Osteocyte (in vitro differentiated cells): Measurements from ENCODE around the gene RGS3. TPM values are rescaled to one million over a fixed set of nuclear protein-coding genes. Genes with fewer than 3 reads are reported as not detected.

Experiments
- DNase-seq: peaks from one replicate; pipeline ENCODE4 v3.0.0; 2021; ENCODE audit warnings: mixed read lengths; ENCODE audit not compliant: unreplicated experiment; ENCODE audit errors: extremely low spot score
- H3K27ac Mint-ChIP-seq: one replicate; pipeline ENCODE4 v1.8.0; 2021; ENCODE audit warnings: mild to moderate bottlenecking, mixed read lengths; ENCODE audit not compliant: unreplicated experiment
- H3K27me3 Mint-ChIP-seq: one replicate; pipeline ENCODE4 v1.8.0; 2021; ENCODE audit warnings: mixed read lengths; ENCODE audit not compliant: unreplicated experiment
- H3K36me3 Mint-ChIP-seq: one replicate; pipeline ENCODE4 v1.8.0; 2021; ENCODE audit warnings: mixed read lengths; ENCODE audit not compliant: unreplicated experiment
- H3K4me1 Mint-ChIP-seq: one replicate; pipeline ENCODE4 v1.8.0; 2021; ENCODE audit warnings: mixed read lengths; ENCODE audit not compliant: unreplicated experiment
- H3K4me3 Mint-ChIP-seq: one replicate; pipeline ENCODE4 v1.8.0; 2021; ENCODE audit warnings: mild to moderate bottlenecking, moderate library complexity, mixed read lengths; ENCODE audit not compliant: unreplicated experiment
- H3K9me3 Mint-ChIP-seq: one replicate; pipeline ENCODE4 v1.8.0; 2021; ENCODE audit warnings: mixed read lengths; ENCODE audit not compliant: unreplicated experiment
- total RNA-seq: library from RNA; stranded (reverse); gene quantifications from 2 replicates; pipeline ENCODE4 v1.2.1, GENCODE V29; 2021
- TF ChIP-seq, protein P1 (sequence below): fragments of 200-600 bp; sonication (generic); IDR thresholded peaks from 2 replicates; pipeline ENCODE4 v1.5.0; 2021; ENCODE audit warnings: antibody characterized with exemption, mild to moderate bottlenecking, moderate library complexity

Gene RGS3
- total RNA-seq, 1 donor from 2014 or later: 67.8 TPM

DNA sequence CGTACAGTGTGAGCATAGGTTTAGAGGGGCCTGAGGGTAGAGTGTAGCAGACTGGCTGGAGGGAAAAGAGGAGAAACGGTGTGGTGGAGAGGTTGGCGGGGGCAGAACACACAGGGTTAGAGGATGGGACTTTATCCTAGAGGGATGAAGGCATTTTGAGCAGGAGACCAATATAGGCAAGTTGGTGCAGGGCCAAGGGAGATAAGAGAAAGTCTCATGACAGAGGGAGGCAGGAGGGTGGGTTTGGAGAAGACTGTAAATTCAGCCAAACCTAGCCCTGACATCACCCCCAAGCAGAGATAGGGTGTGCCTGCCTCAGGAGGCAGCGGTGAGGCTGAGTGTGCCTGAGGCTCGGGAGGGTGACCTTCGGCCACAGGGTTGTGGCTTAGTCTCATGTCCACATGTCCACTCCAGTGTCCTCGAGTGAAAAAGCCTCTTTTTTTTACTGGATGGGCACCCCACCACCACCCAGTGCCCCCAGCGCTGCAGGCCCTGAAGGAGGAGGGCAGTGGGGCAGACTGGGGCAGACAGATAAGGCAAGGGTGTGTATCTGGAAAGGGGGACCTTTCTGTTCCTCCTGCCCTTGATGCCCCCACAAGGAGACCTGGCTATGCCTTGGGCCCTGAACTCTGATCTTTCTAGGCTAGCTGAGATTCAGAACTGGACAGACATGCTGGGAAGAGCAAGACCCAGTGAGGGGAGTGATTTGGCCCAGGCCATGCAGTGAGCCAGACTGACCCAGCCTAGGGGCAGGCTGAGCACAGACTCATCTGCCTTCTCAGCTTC is 108.7 kb downstream of the RGS3 start:
- H3K36me3 Mint-ChIP-seq: peaks cover 12% of the 10 kb centered on the region
- TF ChIP-seq, protein P1, sequence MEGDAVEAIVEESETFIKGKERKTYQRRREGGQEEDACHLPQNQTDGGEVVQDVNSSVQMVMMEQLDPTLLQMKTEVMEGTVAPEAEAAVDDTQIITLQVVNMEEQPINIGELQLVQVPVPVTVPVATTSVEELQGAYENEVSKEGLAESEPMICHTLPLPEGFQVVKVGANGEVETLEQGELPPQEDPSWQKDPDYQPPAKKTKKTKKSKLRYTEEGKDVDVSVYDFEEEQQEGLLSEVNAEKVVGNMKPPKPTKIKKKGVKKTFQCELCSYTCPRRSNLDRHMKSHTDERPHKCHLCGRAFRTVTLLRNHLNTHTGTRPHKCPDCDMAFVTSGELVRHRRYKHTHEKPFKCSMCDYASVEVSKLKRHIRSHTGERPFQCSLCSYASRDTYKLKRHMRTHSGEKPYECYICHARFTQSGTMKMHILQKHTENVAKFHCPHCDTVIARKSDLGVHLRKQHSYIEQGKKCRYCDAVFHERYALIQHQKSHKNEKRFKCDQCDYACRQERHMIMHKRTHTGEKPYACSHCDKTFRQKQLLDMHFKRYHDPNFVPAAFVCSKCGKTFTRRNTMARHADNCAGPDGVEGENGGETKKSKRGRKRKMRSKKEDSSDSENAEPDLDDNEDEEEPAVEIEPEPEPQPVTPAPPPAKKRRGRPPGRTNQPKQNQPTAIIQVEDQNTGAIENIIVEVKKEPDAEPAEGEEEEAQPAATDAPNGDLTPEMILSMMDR: no peak
- no peak overlapping the region for H3K4me3 Mint-ChIP-seq
- H3K9me3 Mint-ChIP-seq: no peaks in the 10 kb centered on the region
- no peaks in the 10 kb centered on the region for H3K27me3 Mint-ChIP-seq
- no peak for DNase-seq
- peaks cover 61% of the 10 kb centered on the region for H3K4me1 Mint-ChIP-seq
- no peak overlapping the region for H3K27ac Mint-ChIP-seq

DNA sequence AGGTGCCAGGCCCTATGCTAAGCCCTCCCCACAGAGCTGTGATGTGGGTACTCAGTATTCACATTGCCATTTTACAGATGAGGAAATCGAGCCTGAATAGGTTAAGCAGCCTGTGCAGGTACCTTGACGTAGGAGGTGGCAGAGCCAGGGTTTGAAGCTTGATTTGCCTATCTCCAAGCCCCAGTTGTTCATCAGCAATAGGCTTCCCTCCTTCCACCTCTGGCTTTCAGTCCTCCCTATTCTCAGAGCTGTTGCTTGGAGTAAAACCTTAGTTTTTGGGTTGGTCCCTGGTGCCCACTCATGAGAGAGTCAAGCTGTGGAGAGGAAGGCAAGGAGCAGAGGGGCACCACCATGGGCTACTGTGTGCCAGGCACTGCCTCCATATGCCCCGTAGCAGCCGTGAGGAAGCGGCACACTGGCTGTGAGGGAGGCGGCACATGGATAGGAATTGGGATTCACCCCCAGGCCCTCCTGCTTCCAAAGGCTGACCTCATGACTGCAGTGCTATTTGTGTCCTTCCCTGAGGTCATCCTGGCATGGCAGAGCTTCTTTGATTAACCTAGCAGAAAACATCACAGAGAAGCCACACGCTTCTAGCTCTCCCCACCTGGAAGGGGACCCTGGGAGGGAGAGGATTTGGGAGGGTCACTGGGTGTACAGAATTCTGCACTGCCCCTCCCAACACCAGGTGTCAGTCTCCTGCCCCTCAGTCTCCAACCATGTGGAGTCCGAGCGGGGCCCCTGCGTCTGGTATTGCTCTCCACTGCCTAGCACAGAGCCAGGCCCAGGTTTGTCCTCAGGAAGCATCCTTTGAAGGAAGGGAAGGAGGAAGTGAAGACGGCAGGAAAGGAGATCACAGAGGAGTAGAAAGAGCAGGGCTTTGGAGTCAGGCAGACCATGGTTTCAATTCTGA is 109.8 kb downstream of the RGS3 start:
- H3K4me3 Mint-ChIP-seq: no peak overlapping the region
- no peaks in the 10 kb centered on the region for H3K27me3 Mint-ChIP-seq
- H3K36me3 Mint-ChIP-seq: peaks cover 12% of the 10 kb centered on the region
- no peak overlapping the region for H3K27ac Mint-ChIP-seq
- DNase-seq: no peak
- H3K4me1 Mint-ChIP-seq: peaks cover 61% of the 10 kb centered on the region
- TF ChIP-seq, protein P1: no peak
- H3K9me3 Mint-ChIP-seq: no peaks in the 10 kb centered on the region

DNA sequence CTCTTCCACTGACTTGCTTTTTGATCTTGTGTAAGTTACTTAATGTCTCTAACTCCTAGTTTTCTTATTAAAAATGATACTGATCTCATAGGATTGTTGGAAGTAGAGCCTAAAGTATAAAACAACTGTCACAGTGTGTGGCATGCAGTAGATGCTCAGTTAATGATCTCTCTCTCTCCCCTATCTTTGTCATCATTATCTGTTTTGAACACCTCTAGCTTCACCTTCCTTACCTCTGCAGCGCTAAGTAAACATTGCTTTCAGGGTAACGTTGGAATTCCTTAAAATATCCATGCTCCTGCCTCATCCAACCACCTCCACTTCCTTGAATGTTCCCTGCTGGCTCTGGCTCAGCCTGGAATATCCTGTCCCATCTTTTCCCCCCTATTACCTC is 110.4 kb downstream of the RGS3 start:
- H3K27ac Mint-ChIP-seq: no peak overlapping the region
- no peaks in the 10 kb centered on the region for H3K9me3 Mint-ChIP-seq
- H3K4me3 Mint-ChIP-seq: no peak overlapping the region
- DNase-seq: no peak
- peaks cover 12% of the 10 kb centered on the region for H3K36me3 Mint-ChIP-seq
- no peaks in the 10 kb centered on the region for H3K27me3 Mint-ChIP-seq
- TF ChIP-seq, protein P1: no peak
- peaks cover 61% of the 10 kb centered on the region for H3K4me1 Mint-ChIP-seq

DNA sequence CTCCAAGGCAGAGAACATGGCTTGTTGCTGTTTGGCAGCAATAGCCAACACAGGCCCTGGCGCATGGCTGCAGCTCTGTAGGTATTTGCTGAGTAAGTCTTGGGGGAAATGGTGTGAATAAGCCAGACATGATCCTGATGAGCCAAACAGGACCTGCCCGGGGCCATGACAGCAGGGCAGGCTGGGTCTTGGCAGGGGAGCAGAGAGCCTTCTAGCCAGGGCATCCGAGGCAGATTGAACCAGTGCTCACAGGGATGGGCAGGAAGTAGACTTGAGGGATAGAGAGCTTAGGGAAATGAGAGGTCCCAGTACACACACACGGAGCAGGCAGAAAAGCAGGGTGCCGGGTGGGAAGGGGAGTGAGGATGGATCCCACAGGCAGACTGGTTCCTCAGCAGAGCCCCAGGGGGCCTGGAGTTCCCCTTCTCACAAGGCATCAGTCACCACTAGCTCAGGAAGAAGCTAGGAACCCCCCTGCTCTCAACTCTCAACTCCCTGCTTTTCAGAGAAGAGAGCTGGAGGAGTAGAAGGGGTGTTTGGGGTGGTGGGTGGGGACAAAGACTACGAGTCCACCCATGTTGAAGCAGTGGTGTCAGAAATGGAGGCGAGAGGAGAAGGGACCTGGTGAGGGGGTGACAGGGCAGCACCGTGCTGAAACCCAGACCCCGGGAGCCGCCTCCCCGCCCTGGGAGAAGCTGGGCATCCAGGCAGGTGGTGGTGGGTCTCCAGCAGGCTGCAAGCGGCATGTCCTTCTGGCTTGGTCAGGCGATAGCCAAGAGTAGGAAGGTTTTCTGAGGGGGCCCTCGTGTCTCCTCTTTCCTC is 111.1 kb downstream of the RGS3 start:
- H3K9me3 Mint-ChIP-seq: no peaks in the 10 kb centered on the region
- peaks cover 12% of the 10 kb centered on the region for H3K36me3 Mint-ChIP-seq
- peak overlapping the region; percentile 67 for H3K27ac Mint-ChIP-seq
- H3K4me3 Mint-ChIP-seq: no peak overlapping the region
- no peak for DNase-seq
- TF ChIP-seq, protein P1: no peak
- peaks cover 62% of the 10 kb centered on the region for H3K4me1 Mint-ChIP-seq
- H3K27me3 Mint-ChIP-seq: no peaks in the 10 kb centered on the region
